ENCODE measurements around the gene FAM53A. TPM values are rescaled to one million over a fixed set of nuclear protein-coding genes. Genes with fewer than 3 reads are reported as not detected.

FAM53A gene
- total and polyA plus RNA-seq, 2 of the 13 experiments (the other 11 are each of a cell fraction or from before 2014, with no cell fraction given), result 0.48 to 1.1 TPM

DNA sequence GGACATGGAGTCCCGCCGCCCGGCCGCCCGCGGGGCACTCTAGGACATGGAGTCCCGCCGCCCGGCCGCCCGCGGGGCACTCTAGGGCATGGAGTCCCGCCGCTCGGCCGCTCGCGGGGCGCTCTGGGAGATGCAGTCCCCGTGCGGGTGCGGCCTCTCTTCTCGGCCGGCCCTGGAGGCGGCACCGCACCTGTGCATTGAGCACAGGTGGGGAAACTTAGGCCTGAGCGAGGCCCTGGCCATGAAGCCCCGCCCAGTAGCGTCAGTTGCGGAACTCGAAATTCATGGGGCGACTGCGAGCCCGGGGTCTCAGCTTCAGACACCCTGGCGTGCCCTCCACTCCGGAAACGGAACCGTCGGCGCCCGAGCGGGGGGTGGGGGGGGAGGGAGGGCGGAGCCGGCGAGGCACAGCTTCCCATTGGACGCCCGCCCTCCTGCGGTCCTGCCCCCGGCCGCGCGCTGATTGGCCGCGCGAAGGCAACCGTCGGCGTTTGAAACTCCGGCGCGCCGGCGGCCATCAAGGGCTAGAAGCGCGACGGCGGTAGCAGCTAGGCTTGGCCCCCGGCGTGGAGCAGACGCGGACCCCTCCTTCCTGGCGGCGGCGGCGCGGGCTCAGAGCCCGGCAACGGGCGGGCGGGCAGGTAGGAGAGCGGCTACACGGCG, 37.0 kb upstream of the FAM53A start, which contains the start of the genes TACC3 and TMEM129 (continued):
- TF ChIP-seq ELF3 (CRISPR knock-in tag; IDR thresholded peaks at IDR 0.05) (peak; percentile 26; the same call in 1 of the 2 replicates), YY1 (IDR thresholded peaks at IDR 0.05; ENCODE audit: insufficient read depth, insufficient replicate concordance, low read depth, low read length) (peak; percentile 75), PHF20 (CRISPR knock-in tag; IDR thresholded peaks at IDR 0.05) (peak; percentile 77), HDAC6 (IDR thresholded peaks at IDR 0.05; ENCODE audit: low read depth, low read length) (no peak), CEBPB (IDR thresholded peaks at IDR 0.05; ENCODE audit: borderline replicate concordance, low read depth, low read length) (peak; percentile 10; the same call in 1 of the 2 replicates), SYNCRIP (IDR thresholded peaks at IDR 0.05; ENCODE audit: insufficient read depth, low read depth, low read length) (no peak), IRF2 (CRISPR knock-in tag; IDR thresholded peaks at IDR 0.05) (0 out of 2 replicates have a peak, but pooled peaks have one; percentile 67), SPEN (CRISPR knock-in tag; IDR thresholded peaks at IDR 0.05; ENCODE audit: low read depth) (peak; percentile 78; the same call in 1 of the 2 replicates), GTF2F1 (IDR thresholded peaks at IDR 0.05; ENCODE audit: low read length) (no peak), CC2D1A (CRISPR knock-in tag; IDR thresholded peaks at IDR 0.05) (0 out of 2 replicates have a peak, but pooled peaks have one; percentile 32), PHF8 (CRISPR knock-in tag; IDR thresholded peaks at IDR 0.05) (peak; percentile 80), ASH2L (IDR thresholded peaks at IDR 0.05; ENCODE audit: insufficient read length, low read depth, low read length) (peak; percentile 64), ZNF350 (CRISPR knock-in tag; IDR thresholded peaks at IDR 0.05; ENCODE audit: borderline replicate concordance, low read depth) (no peak), GLI4 (CRISPR knock-in tag; IDR thresholded peaks at IDR 0.05; ENCODE audit: borderline replicate concordance) (no peak), ZNF12 (CRISPR knock-in tag; IDR thresholded peaks at IDR 0.05) (0 out of 2 replicates have a peak, but pooled peaks have one; percentile 20), ZNF354B (CRISPR knock-in tag; IDR thresholded peaks at IDR 0.05) (no peak), THYN1 (CRISPR knock-in tag; IDR thresholded peaks at IDR 0.05; ENCODE audit: borderline replicate concordance, low read depth) (no peak), NR2F2 (IDR thresholded peaks at IDR 0.05; ENCODE audit: borderline replicate concordance, low read depth) (peak; percentile 17; the same call in 1 of the 2 replicates), ATM (IDR thresholded peaks at IDR 0.05; ENCODE audit: borderline replicate concordance) (no peak), KMT2B (CRISPR knock-in tag; IDR thresholded peaks at IDR 0.05) (peak; percentile 57), ZMYM4 (CRISPR knock-in tag; IDR thresholded peaks at IDR 0.05) (0 out of 2 replicates have a peak, but pooled peaks have one; percentile 26), MYC (CRISPR knock-in tag; IDR thresholded peaks at IDR 0.05; ENCODE audit: borderline replicate concordance) (peak; percentile 62), ZNF709 (CRISPR knock-in tag; IDR thresholded peaks at IDR 0.05) (0 out of 2 replicates have a peak, but pooled peaks have one; percentile 63)
- TF ChIP-seq, protein P1, sequence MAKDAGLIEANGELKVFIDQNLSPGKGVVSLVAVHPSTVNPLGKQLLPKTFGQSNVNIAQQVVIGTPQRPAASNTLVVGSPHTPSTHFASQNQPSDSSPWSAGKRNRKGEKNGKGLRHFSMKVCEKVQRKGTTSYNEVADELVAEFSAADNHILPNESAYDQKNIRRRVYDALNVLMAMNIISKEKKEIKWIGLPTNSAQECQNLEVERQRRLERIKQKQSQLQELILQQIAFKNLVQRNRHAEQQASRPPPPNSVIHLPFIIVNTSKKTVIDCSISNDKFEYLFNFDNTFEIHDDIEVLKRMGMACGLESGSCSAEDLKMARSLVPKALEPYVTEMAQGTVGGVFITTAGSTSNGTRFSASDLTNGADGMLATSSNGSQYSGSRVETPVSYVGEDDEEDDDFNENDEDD (CRISPR knock-in tag; IDR thresholded peaks at IDR 0.05; ENCODE audit: borderline replicate concordance), result peak; percentile 94
- TF ChIP-seq, protein P2, sequence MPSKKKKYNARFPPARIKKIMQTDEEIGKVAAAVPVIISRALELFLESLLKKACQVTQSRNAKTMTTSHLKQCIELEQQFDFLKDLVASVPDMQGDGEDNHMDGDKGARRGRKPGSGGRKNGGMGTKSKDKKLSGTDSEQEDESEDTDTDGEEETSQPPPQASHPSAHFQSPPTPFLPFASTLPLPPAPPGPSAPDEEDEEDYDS (CRISPR knock-in tag; IDR thresholded peaks at IDR 0.05), result 0 out of 2 replicates have a peak, but pooled peaks have one; percentile 31
- TF ChIP-seq, protein P3, sequence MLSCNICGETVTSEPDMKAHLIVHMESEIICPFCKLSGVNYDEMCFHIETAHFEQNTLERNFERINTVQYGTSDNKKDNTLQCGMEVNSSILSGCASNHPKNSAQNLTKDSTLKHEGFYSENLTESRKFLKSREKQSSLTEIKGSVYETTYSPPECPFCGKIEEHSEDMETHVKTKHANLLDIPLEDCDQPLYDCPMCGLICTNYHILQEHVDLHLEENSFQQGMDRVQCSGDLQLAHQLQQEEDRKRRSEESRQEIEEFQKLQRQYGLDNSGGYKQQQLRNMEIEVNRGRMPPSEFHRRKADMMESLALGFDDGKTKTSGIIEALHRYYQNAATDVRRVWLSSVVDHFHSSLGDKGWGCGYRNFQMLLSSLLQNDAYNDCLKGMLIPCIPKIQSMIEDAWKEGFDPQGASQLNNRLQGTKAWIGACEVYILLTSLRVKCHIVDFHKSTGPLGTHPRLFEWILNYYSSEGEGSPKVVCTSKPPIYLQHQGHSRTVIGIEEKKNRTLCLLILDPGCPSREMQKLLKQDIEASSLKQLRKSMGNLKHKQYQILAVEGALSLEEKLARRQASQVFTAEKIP (CRISPR knock-in tag; IDR thresholded peaks at IDR 0.05; ENCODE audit: borderline replicate concordance), result no peak
- TF ChIP-seq, protein P4, sequence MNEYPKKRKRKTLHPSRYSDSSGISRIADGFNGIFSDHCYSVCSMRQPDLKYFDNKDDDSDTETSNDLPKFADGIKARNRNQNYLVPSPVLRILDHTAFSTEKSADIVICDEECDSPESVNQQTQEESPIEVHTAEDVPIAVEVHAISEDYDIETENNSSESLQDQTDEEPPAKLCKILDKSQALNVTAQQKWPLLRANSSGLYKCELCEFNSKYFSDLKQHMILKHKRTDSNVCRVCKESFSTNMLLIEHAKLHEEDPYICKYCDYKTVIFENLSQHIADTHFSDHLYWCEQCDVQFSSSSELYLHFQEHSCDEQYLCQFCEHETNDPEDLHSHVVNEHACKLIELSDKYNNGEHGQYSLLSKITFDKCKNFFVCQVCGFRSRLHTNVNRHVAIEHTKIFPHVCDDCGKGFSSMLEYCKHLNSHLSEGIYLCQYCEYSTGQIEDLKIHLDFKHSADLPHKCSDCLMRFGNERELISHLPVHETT (CRISPR knock-in tag; conservative IDR thresholded peaks at IDR 0.05), result peak; percentile 72

Data from HepG2 (cell line).